Neural progenitor cell (in vitro differentiated cells): ENCODE measurements around the gene NOP10.

Source experiments
- EZH2 ChIP-seq: fragments of 200-600 bp; sonication (generic); IDR thresholded peaks from 2 replicates; pipeline ENCODE4 v1.6.1; 2017; ENCODE audit warnings: antibody characterized with exemption, mild to moderate bottlenecking, moderate library complexity
- EZH2phosphoT487 ChIP-seq: fragments of 200-600 bp; sonication (generic); IDR thresholded peaks from 2 replicates; pipeline ENCODE4 v1.6.1; 2017; ENCODE audit warnings: antibody characterized with exemption
- TF ChIP-seq, protein P1 (sequence below): fragments of 200-600 bp; sonication (generic); IDR thresholded peaks from 2 replicates; pipeline ENCODE4 v1.5.1; 2017; ENCODE audit warnings: antibody characterized with exemption, mild to moderate bottlenecking

DNA sequence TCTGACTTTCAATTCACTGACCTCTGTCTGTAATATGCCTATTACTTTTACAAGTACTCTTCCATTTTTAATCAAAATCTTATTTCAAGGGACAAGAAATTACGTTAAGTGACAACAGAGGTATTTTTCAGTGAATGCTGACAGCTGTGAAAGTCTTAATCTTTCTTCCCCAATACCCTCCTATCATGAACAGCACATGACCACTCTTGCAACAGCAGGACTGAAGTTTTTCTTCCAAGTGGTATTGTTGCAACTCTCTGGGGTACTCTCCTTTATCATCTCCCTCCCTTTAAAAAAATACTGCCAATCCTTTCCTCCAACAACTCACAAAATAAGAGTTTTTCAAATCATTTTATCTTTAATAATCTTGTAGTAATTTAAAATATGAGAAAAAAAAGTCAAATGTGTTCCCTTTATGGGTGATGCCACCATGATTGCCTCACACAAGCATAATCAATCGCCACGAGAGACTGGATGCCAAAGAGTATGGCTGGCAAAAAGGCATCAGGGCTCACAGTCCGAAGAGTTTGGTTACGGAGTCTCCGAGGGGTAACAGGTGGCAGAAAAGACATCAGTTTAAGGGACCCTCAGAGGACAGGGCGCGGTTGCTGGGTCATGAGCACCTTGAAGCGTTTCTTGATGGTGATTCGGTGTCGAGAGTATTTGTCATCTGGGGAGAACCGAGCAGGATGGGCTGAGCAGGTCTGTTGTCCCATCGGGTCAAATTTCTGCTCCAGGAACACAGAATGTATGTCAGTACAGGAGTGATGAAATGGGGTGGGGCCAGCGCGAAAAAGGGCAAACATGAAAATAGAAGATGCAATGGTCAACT is 1.3 kb downstream of the NOP10 start:
- TF ChIP-seq, protein P1, sequence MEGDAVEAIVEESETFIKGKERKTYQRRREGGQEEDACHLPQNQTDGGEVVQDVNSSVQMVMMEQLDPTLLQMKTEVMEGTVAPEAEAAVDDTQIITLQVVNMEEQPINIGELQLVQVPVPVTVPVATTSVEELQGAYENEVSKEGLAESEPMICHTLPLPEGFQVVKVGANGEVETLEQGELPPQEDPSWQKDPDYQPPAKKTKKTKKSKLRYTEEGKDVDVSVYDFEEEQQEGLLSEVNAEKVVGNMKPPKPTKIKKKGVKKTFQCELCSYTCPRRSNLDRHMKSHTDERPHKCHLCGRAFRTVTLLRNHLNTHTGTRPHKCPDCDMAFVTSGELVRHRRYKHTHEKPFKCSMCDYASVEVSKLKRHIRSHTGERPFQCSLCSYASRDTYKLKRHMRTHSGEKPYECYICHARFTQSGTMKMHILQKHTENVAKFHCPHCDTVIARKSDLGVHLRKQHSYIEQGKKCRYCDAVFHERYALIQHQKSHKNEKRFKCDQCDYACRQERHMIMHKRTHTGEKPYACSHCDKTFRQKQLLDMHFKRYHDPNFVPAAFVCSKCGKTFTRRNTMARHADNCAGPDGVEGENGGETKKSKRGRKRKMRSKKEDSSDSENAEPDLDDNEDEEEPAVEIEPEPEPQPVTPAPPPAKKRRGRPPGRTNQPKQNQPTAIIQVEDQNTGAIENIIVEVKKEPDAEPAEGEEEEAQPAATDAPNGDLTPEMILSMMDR = no peak
- TF ChIP-seq EZH2 (no peak), EZH2phosphoT487 (no peak)
